ENCODE measurements around the gene ARSJ.
"Not testable (repeated sequence)": the region's sequence is repeated elsewhere in the genome, so short reads cannot be mapped to it uniquely, and the experiment has no call there.

Gene ARSJ

DNA sequence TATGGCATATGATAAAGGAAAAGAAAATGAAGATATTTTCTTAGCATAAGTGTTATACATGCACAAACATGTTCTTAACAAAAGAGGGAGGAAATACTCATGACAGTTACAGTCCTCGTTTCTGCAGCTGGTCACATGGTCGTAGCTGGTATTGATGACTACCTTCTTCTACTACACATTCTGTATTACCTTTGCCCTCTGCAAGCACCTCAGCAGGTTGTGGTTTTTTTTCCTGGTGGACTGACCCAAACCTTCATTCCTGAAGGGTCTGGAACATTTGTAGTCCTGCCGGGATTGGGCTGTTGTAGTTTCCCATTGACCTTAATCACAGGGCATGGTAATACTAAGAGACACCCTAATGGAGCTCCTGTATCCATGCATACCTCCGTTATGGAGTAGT lies 54.7 kb downstream of the ARSJ start:
- not testable (repeated sequence) for H3K9me3 ChIP-seq (ENCODE audit: control insufficient read depth in 1 of 2, low read length in 2 of 2); H3K36me3 ChIP-seq (ENCODE audit: control insufficient read depth in 1 of 2, insufficient read depth in 2 of 2, low read length in 2 of 2); H3K4me3 ChIP-seq (ENCODE audit: low read depth in 1 of 2, low read length in 2 of 2); H3K27me3 ChIP-seq (ENCODE audit: low read depth, low read length); H3K4me1 ChIP-seq (ENCODE audit: control insufficient read depth in 1 of 2, insufficient read depth in 2 of 2, low read length in 2 of 2); H3K27ac ChIP-seq (ENCODE audit: low read length)

DNA sequence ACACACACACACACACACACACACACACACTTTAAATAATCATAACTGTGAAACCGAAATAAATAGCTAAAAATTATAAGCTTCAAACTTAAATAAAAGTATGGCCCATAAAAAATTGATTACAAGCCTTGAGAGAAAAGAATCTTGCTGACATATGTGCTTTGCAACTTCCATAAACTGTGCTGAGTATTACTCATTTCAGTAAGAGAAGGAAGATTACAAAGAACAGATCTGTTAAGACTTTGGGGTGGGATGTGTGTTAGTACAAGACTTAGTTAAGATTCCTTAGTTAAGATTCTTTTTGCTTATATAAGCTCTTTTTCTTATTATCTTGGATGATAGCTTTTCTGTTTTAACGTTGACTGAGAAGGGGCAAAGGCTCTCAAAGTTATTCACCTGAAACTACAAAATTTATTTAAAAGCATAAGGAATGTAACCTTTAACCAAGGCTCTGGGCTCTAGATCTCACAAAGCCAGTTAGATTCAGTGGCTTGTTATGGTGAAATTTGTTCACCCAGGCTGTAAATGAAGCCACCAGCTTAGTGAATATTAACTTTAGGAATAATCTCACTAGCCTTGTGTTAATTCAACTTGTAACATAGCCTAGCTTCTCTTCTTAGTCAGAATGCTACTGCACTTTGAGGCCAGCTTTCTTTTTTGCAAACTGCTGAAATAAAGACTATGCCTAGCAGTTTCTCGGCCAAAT lies 58.2 kb downstream of the ARSJ start:
- Histone ChIP-seq H3K27ac (ENCODE audit: low read length) (no peak overlapping the region), H3K27me3 (ENCODE audit: low read depth, low read length) (no peaks in the 10 kb centered on the region), H3K9me3 (ENCODE audit: control insufficient read depth in 1 of 2, low read length in 2 of 2) (no peaks in the 10 kb centered on the region), H3K4me3 (ENCODE audit: low read depth in 1 of 2, low read length in 2 of 2) (no peak overlapping the region), H3K36me3 (ENCODE audit: control insufficient read depth in 1 of 2, insufficient read depth in 2 of 2, low read length in 2 of 2) (no peaks in the 10 kb centered on the region), H3K4me1 (ENCODE audit: control insufficient read depth in 1 of 2, insufficient read depth in 2 of 2, low read length in 2 of 2) (peaks cover 0 to 9% of the 10 kb centered on the region in 2 donors)

DNA sequence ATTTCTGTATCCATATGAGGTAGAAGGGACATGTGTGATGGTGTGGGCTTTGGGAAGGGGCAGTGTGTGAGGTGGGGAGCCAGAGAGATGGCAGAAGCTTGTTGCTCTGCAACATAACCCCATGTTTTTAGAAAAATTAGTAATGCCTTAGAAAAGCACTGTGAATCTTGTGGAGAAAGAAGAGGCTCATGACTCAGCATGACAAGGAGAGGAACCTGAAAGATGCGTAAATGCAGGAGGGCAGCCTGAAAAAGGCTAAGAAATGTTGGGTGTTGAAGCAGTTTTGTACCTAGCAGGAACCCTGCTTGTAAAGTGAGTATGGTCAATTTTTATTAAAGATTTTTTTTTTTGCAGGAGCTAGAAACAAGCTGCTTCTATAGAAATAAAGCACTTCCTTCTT lies 59.8 kb downstream of the ARSJ start:
- no peak overlapping the region for H3K4me3 ChIP-seq (ENCODE audit: low read depth in 1 of 2, low read length in 2 of 2)
- H3K27ac ChIP-seq (ENCODE audit: low read length), result no peak overlapping the region
- no peaks in the 10 kb centered on the region for H3K9me3 ChIP-seq (ENCODE audit: control insufficient read depth in 1 of 2, low read length in 2 of 2)
- no peaks in the 10 kb centered on the region for H3K27me3 ChIP-seq (ENCODE audit: low read depth, low read length)
- H3K36me3 ChIP-seq (ENCODE audit: control insufficient read depth in 1 of 2, insufficient read depth in 2 of 2, low read length in 2 of 2), result no peaks in the 10 kb centered on the region
- peaks cover 0 to 9% of the 10 kb centered on the region in 2 donors for H3K4me1 ChIP-seq (ENCODE audit: control insufficient read depth in 1 of 2, insufficient read depth in 2 of 2, low read length in 2 of 2)

DNA sequence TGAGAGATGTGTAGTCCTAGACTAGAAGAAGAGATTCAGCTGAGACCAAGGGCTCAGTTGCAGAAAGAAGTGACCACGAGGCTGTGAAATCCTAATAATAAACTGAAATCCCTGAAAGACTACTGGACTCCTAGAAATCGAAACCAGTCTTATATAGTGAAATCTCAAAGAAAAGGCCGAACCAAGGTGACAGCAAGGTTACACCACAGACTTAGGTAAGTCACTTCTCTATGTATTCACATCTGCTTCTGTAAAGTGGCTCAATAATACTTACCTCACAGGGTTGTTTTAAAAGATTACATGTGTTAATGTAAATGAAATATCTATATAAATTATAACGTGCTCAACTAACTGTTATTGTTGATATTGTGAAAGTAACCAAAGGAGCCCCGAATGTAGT lies 60.3 kb downstream of the ARSJ start:
- H3K9me3 ChIP-seq (ENCODE audit: control insufficient read depth in 1 of 2, low read length in 2 of 2), result no peaks in the 10 kb centered on the region
- H3K4me3 ChIP-seq (ENCODE audit: low read depth in 1 of 2, low read length in 2 of 2), result no peak overlapping the region
- H3K27ac ChIP-seq (ENCODE audit: low read length), result no peak overlapping the region
- H3K4me1 ChIP-seq (ENCODE audit: control insufficient read depth in 1 of 2, insufficient read depth in 2 of 2, low read length in 2 of 2), result peaks cover 0 to 9% of the 10 kb centered on the region in 2 donors
- no peaks in the 10 kb centered on the region for H3K27me3 ChIP-seq (ENCODE audit: low read depth, low read length)
- H3K36me3 ChIP-seq (ENCODE audit: control insufficient read depth in 1 of 2, insufficient read depth in 2 of 2, low read length in 2 of 2), result no peaks in the 10 kb centered on the region

DNA sequence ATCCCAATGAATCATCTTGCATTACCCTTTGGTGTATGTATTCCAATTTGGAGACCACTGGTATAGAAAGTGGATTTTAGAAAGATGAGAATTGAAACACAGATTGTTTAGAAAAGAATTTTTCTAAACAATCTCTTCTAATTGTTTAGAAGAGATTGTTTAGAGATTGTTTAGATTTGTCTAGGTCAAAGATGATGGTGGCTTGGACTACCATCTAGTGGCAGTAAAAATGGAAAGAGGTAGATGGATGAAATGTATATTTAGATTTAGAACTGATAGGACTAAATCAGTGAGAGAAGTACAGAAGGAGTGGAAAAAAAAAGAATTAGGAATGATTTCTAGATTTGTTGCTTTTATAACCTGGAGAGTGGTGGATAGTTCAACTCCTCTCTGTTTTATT lies 70.6 kb downstream of the ARSJ start:
- no peaks in the 10 kb centered on the region for H3K4me1 ChIP-seq (ENCODE audit: control insufficient read depth in 1 of 2, insufficient read depth in 2 of 2, low read length in 2 of 2)
- H3K27me3 ChIP-seq (ENCODE audit: low read depth, low read length), result no peaks in the 10 kb centered on the region
- H3K9me3 ChIP-seq (ENCODE audit: control insufficient read depth in 1 of 2, low read length in 2 of 2), result no peaks in the 10 kb centered on the region
- no peaks in the 10 kb centered on the region for H3K36me3 ChIP-seq (ENCODE audit: control insufficient read depth in 1 of 2, insufficient read depth in 2 of 2, low read length in 2 of 2)
- no peak overlapping the region for H3K4me3 ChIP-seq (ENCODE audit: low read depth in 1 of 2, low read length in 2 of 2)
- no peak overlapping the region for H3K27ac ChIP-seq (ENCODE audit: low read length)

DNA sequence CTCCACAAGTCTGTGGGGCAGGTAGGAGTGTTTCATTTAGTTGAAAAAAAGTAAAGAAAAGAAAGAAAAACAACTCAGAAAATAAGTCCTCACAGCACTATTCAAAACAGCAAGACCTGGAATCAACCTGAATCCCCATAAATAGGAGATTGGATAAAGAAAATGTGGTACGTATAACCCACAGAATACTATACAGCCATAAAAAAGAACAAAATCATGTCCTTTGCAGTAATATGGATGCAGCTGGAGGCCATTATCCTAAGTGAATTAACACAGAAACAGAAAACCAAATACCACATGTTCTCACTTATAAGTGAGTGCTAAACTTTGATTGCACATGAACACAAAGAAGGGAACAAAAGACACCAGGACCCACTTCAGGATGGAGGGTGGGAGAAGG lies 71.9 kb downstream of the ARSJ start:
- H3K27me3 ChIP-seq (ENCODE audit: low read depth, low read length), result no peaks in the 10 kb centered on the region
- H3K4me1 ChIP-seq (ENCODE audit: control insufficient read depth in 1 of 2, insufficient read depth in 2 of 2, low read length in 2 of 2), result no peaks in the 10 kb centered on the region
- H3K4me3 ChIP-seq (ENCODE audit: low read depth in 1 of 2, low read length in 2 of 2), result no peak overlapping the region
- H3K9me3 ChIP-seq (ENCODE audit: control insufficient read depth in 1 of 2, low read length in 2 of 2), result no peaks in the 10 kb centered on the region
- no peak overlapping the region for H3K27ac ChIP-seq (ENCODE audit: low read length)
- peaks cover 0 to 10% of the 10 kb centered on the region in 2 donors for H3K36me3 ChIP-seq (ENCODE audit: control insufficient read depth in 1 of 2, insufficient read depth in 2 of 2, low read length in 2 of 2)

DNA sequence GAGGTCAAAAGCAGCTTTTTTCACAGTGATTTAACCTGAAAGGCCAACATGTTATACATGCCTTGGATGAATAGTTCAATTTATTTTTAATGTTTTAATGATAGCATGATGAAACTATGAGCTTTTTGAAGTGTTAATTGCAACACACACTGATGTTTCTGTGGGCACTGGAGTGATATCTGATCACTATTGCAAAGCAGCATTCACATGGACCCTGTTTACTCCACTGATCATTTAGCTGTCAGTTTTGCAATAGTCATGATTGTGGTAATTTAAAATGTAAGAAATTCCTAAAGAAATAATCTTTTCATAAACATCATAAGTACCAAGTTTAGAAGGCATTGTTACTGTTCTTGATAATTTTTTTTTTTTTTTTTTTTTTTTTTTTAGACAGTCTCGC lies 74.1 kb downstream of the ARSJ start:
- Histone ChIP-seq H3K27me3 (ENCODE audit: low read depth, low read length) (no peaks in the 10 kb centered on the region), H3K4me3 (ENCODE audit: low read depth in 1 of 2, low read length in 2 of 2) (no peak overlapping the region), H3K9me3 (ENCODE audit: control insufficient read depth in 1 of 2, low read length in 2 of 2) (no peaks in the 10 kb centered on the region), H3K4me1 (ENCODE audit: control insufficient read depth in 1 of 2, insufficient read depth in 2 of 2, low read length in 2 of 2) (no peaks in the 10 kb centered on the region), H3K27ac (ENCODE audit: low read length) (no peak overlapping the region), H3K36me3 (ENCODE audit: control insufficient read depth in 1 of 2, insufficient read depth in 2 of 2, low read length in 2 of 2) (peaks cover 3 to 14% of the 10 kb centered on the region in 2 donors)

- Histone ChIP-seq H3K4me1 (ENCODE audit: control insufficient read depth in 1 of 2, insufficient read depth in 2 of 2, low read length in 2 of 2) (no peaks in the 10 kb centered on the region), H3K4me3 (ENCODE audit: low read depth in 1 of 2, low read length in 2 of 2) (no peak overlapping the region), H3K36me3 (ENCODE audit: control insufficient read depth in 1 of 2, insufficient read depth in 2 of 2, low read length in 2 of 2) (peaks cover 3 to 14% of the 10 kb centered on the region in 2 donors), H3K27me3 (ENCODE audit: low read depth, low read length) (no peaks in the 10 kb centered on the region), H3K9me3 (ENCODE audit: control insufficient read depth in 1 of 2, low read length in 2 of 2) (no peaks in the 10 kb centered on the region), H3K27ac (ENCODE audit: low read length) (no peak overlapping the region)
Measured at GRCh38 chr4:113904877-113905276, 74.6 kb downstream of the ARSJ start.

- H3K9me3 ChIP-seq (ENCODE audit: control insufficient read depth in 1 of 2, low read length in 2 of 2), result no peaks in the 10 kb centered on the region
- H3K4me3 ChIP-seq (ENCODE audit: low read depth in 1 of 2, low read length in 2 of 2), result no peak overlapping the region
- peaks cover 3 to 14% of the 10 kb centered on the region in 2 donors for H3K36me3 ChIP-seq (ENCODE audit: control insufficient read depth in 1 of 2, insufficient read depth in 2 of 2, low read length in 2 of 2)
- no peaks in the 10 kb centered on the region for H3K4me1 ChIP-seq (ENCODE audit: control insufficient read depth in 1 of 2, insufficient read depth in 2 of 2, low read length in 2 of 2)
- H3K27me3 ChIP-seq (ENCODE audit: low read depth, low read length), result no peaks in the 10 kb centered on the region
- no peak overlapping the region for H3K27ac ChIP-seq (ENCODE audit: low read length)
Measured at GRCh38 chr4:113901994-113902787, 77.3 kb downstream of the ARSJ start.

DNA sequence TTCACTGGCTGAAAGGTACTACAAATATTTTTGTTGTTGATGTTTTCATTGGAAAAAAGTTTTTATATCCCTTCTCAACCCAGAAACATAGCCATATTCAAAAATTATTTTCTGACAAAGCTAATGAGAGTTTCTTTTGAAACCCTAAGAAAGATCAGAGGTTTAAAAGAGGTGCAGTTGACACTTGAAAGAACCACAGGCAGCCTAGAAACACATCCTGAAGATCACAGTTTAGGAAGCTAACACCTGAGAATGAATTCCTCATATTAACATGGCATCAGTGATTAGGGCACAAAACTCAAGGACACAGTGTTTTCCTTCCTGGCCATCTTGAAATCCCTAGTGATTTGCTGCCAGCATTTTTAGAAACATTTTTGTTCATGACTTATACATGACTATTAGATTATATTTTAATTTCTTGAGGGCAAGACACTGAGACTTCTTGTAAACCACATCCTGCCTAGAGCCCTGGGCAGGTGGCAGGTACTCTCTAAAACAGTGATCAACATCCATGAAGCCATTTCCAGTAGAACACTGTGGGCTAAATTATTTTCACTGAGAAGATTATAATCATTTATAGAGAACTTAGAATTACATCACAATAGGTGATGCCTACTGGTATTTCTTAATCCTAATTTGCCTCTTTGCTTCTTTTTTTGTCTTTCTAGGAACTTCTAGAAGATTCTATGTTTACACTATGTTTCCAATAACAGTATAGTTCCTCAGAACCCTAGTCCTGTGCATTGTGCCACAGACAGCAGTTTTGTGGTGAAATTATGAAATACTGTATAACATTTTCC lies 80.0 kb downstream of the ARSJ start:
- no peaks in the 10 kb centered on the region for H3K9me3 ChIP-seq (ENCODE audit: control insufficient read depth in 1 of 2, low read length in 2 of 2)
- H3K27ac ChIP-seq (ENCODE audit: low read length), result no peak overlapping the region
- no peaks in the 10 kb centered on the region for H3K27me3 ChIP-seq (ENCODE audit: low read depth, low read length)
- H3K4me1 ChIP-seq (ENCODE audit: control insufficient read depth in 1 of 2, insufficient read depth in 2 of 2, low read length in 2 of 2), result no peaks in the 10 kb centered on the region
- H3K36me3 ChIP-seq (ENCODE audit: control insufficient read depth in 1 of 2, insufficient read depth in 2 of 2, low read length in 2 of 2), result peaks cover 3 to 14% of the 10 kb centered on the region in 2 donors
- no peak overlapping the region for H3K4me3 ChIP-seq (ENCODE audit: low read depth in 1 of 2, low read length in 2 of 2)

DNA sequence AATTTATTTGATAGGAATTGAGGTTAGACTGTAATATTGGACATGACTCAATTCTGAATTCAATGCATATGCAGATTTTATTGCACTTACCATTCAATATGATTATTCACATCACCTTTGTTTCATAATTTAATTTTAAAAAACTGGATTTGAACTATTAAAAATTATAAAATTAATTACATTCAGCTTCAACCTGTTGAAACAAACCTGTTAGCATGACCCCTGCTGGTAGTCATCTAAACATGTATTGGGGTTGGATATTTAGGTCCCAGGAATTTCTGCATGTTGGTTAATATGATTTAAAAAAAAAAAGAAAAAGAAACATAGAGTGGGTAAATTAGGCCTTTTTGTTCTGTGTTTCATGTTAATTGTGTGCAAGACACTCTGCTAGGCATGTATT lies 85.9 kb downstream of the ARSJ start:
- Histone ChIP-seq H3K9me3 (ENCODE audit: control insufficient read depth in 1 of 2, low read length in 2 of 2) (no peaks in the 10 kb centered on the region), H3K27me3 (ENCODE audit: low read depth, low read length) (no peaks in the 10 kb centered on the region), H3K27ac (ENCODE audit: low read length) (no peak overlapping the region), H3K4me1 (ENCODE audit: control insufficient read depth in 1 of 2, insufficient read depth in 2 of 2, low read length in 2 of 2) (no peaks in the 10 kb centered on the region), H3K4me3 (ENCODE audit: low read depth in 1 of 2, low read length in 2 of 2) (no peak overlapping the region), H3K36me3 (ENCODE audit: control insufficient read depth in 1 of 2, insufficient read depth in 2 of 2, low read length in 2 of 2) (no peaks in the 10 kb centered on the region)

Data from muscle layer of duodenum (tissue), 2 donors.